ENCODE results near the gene CA9.

The CA9 gene

GRCh38 chr9:35719546-35719945 lies 45.8 kb downstream of the CA9 start:
- H3K4me3 ChIP-seq (ENCODE audit: control insufficient read depth in 1 of 7, extremely low read depth in 1 of 7, insufficient read depth in 4 of 7, low read depth in 2 of 7, low read length in 6 of 7): no peak overlapping the region
- no peaks in the 10 kb centered on the region for H3K4me1 ChIP-seq (ENCODE audit: control extremely low read depth in 1 of 4, control insufficient read depth in 4 of 4, insufficient read depth in 4 of 4, low read length in 3 of 4)
- CTCF ChIA-PET: interaction anchor here (11.1 to 13.4 kb wide), 2 partner anchors 9 to 24 kb away, joined by 86 to 94 read pairs; partner anchors contain the start of genes CREB3 and TLN1
- H3K27ac ChIP-seq (ENCODE audit: insufficient read depth in 1 of 2, low read depth in 1 of 2, low read length in 2 of 2, poor library complexity in 1 of 2, severe bottlenecking in 2 of 2): no peak overlapping the region
- POLR2A ChIA-PET: no interaction called here
- DNase-seq: no peak
- WGBS (ENCODE audit: insufficient coverage): 100% methylated on average over 3 of the region's 4 CpGs
- H3K36me3 ChIP-seq (ENCODE audit: control insufficient read depth in 4 of 4, insufficient read depth in 4 of 4, low read length in 3 of 4): peaks cover 46 to 97% (median 82%) of the 10 kb centered on the region in 4 experiments
- H3K27me3 ChIP-seq (replicated peaks in 2 of 5; ENCODE audit: control insufficient read depth in 4 of 5, insufficient read depth in 5 of 5, low read length in 4 of 5): no peaks in the 10 kb centered on the region
- no peaks in the 10 kb centered on the region for H3K9me3 ChIP-seq (ENCODE audit: control extremely low read depth in 1 of 5, control insufficient read depth in 4 of 5, insufficient read depth in 2 of 5, low read depth in 1 of 5, low read length in 4 of 5)

- Histone ChIP-seq H3K36me3 (ENCODE audit: control insufficient read depth in 4 of 4, insufficient read depth in 4 of 4, low read length in 3 of 4) (peaks cover 29 to 71% (median 60%) of the 10 kb centered on the region in 4 experiments), H3K4me1 (ENCODE audit: control extremely low read depth in 1 of 4, control insufficient read depth in 4 of 4, insufficient read depth in 4 of 4, low read length in 3 of 4) (peaks cover 9 to 25% (median 23%) of the 10 kb centered on the region in 4 experiments), H3K4me3 (ENCODE audit: control insufficient read depth in 1 of 7, extremely low read depth in 1 of 7, insufficient read depth in 4 of 7, low read depth in 2 of 7, low read length in 6 of 7) (no peak overlapping the region), H3K9me3 (ENCODE audit: control extremely low read depth in 1 of 5, control insufficient read depth in 4 of 5, insufficient read depth in 2 of 5, low read depth in 1 of 5, low read length in 4 of 5) (no peaks in the 10 kb centered on the region), H3K27ac (ENCODE audit: insufficient read depth in 1 of 2, low read depth in 1 of 2, low read length in 2 of 2, poor library complexity in 1 of 2, severe bottlenecking in 2 of 2) (no peak overlapping the region), H3K27me3 (replicated peaks in 2 of 5; ENCODE audit: control insufficient read depth in 4 of 5, insufficient read depth in 5 of 5, low read length in 4 of 5) (no peaks in the 10 kb centered on the region)
- WGBS (ENCODE audit: insufficient coverage): 100% methylated on average over 2 of the region's 2 CpGs
- CTCF ChIA-PET: interaction anchor here (1.0 to 13.4 kb wide), 4 partner anchors 8 to 28 kb away, joined by 3 to 190 read pairs (median 48); partner anchors contain the start of genes CREB3, GBA2, RGP1 and TLN1
- POLR2A ChIA-PET: no interaction called here
- no peak for DNase-seq
Observed at GRCh38 chr9:35723426-35723825, 49.7 kb downstream of the CA9 start.

- H3K9me3 ChIP-seq (ENCODE audit: control extremely low read depth in 1 of 5, control insufficient read depth in 4 of 5, insufficient read depth in 2 of 5, low read depth in 1 of 5, low read length in 4 of 5): no peaks in the 10 kb centered on the region
- peaks cover 29 to 66% (median 56%) of the 10 kb centered on the region in 4 experiments for H3K36me3 ChIP-seq (ENCODE audit: control insufficient read depth in 4 of 4, insufficient read depth in 4 of 4, low read length in 3 of 4)
- ChIA-PET CTCF (interaction anchor here (1.0 to 13.4 kb wide), 5 partner anchors 8 to 28 kb away, joined by 3 to 190 read pairs (median 86); partner anchors contain the start of genes CREB3, GBA2, RGP1 and TLN1), POLR2A (no interaction called here)
- DNase-seq: no peak
- no peak overlapping the region for H3K4me3 ChIP-seq (ENCODE audit: control insufficient read depth in 1 of 7, extremely low read depth in 1 of 7, insufficient read depth in 4 of 7, low read depth in 2 of 7, low read length in 6 of 7)
- 100% methylated on average over 2 of the region's 8 CpGs for WGBS (ENCODE audit: insufficient coverage)
- H3K4me1 ChIP-seq (ENCODE audit: control extremely low read depth in 1 of 4, control insufficient read depth in 4 of 4, insufficient read depth in 4 of 4, low read length in 3 of 4): peaks cover 14 to 30% (median 28%) of the 10 kb centered on the region in 4 experiments
- H3K27me3 ChIP-seq (replicated peaks in 2 of 5; ENCODE audit: control insufficient read depth in 4 of 5, insufficient read depth in 5 of 5, low read length in 4 of 5): no peaks in the 10 kb centered on the region
- H3K27ac ChIP-seq (ENCODE audit: insufficient read depth in 1 of 2, low read depth in 1 of 2, low read length in 2 of 2, poor library complexity in 1 of 2, severe bottlenecking in 2 of 2): no peak overlapping the region
Observed at GRCh38 chr9:35723908-35724307, 50.2 kb downstream of the CA9 start.

GRCh38 chr9:35725362-35725761 lies 51.6 kb downstream of the CA9 start:
- 99% methylated on average over 11 of the region's 11 CpGs for WGBS (ENCODE audit: insufficient coverage)
- CTCF ChIA-PET: interaction anchor here (0.8 to 11.2 kb wide), 10 partner anchors 10 to 79 kb away, joined by 3 to 190 read pairs (median 11); partner anchors contain the start of genes GBA2 and RGP1

GRCh38 chr9:35726931-35727330 lies 53.2 kb downstream of the CA9 start:
- 0% methylated on average over 2 of the region's 3 CpGs for WGBS (ENCODE audit: insufficient coverage)
- DNase-seq: peak; percentile 83 to 93 (median 91)
- ChIA-PET POLR2A (interaction anchor here (0.6 to 2.0 kb wide), 2 partner anchors 12 to 251 kb away, joined by 3 to 7 read pairs; no protein-coding TSS in a partner anchor), CTCF (interaction anchor here (0.6 to 11.2 kb wide), 21 partner anchors 12 to 155 kb away, joined by 3 to 190 read pairs (median 9); partner anchors contain the start of genes GBA2 and RGP1)
- Histone ChIP-seq H3K36me3 (ENCODE audit: control insufficient read depth in 4 of 4, insufficient read depth in 4 of 4, low read length in 3 of 4) (peaks cover 16 to 36% (median 30%) of the 10 kb centered on the region in 4 experiments), H3K27me3 (replicated peaks in 2 of 5; ENCODE audit: control insufficient read depth in 4 of 5, insufficient read depth in 5 of 5, low read length in 4 of 5) (no peaks in the 10 kb centered on the region), H3K4me1 (ENCODE audit: control extremely low read depth in 1 of 4, control insufficient read depth in 4 of 4, insufficient read depth in 4 of 4, low read length in 3 of 4) (peaks cover 38 to 56% (median 55%) of the 10 kb centered on the region in 4 experiments), H3K9me3 (ENCODE audit: control extremely low read depth in 1 of 5, control insufficient read depth in 4 of 5, insufficient read depth in 2 of 5, low read depth in 1 of 5, low read length in 4 of 5) (no peaks in the 10 kb centered on the region), H3K27ac (ENCODE audit: insufficient read depth in 1 of 2, low read depth in 1 of 2, low read length in 2 of 2, poor library complexity in 1 of 2, severe bottlenecking in 2 of 2) (peak overlapping the region; percentile 69 to 94), H3K4me3 (ENCODE audit: control insufficient read depth in 1 of 7, extremely low read depth in 1 of 7, insufficient read depth in 4 of 7, low read depth in 2 of 7, low read length in 6 of 7) (peak overlapping the region; percentile 8 to 97 (median 62))

More at GRCh38 chr9:35725362-35725761, 51.6 kb downstream of the CA9 start:
- no peaks in the 10 kb centered on the region for H3K27me3 ChIP-seq (replicated peaks in 2 of 5; ENCODE audit: control insufficient read depth in 4 of 5, insufficient read depth in 5 of 5, low read length in 4 of 5)
- no peak for DNase-seq
- no peak overlapping the region for H3K4me3 ChIP-seq (ENCODE audit: control insufficient read depth in 1 of 7, extremely low read depth in 1 of 7, insufficient read depth in 4 of 7, low read depth in 2 of 7, low read length in 6 of 7)
- POLR2A ChIA-PET: interaction anchor here (0.7 kb wide), 1 partner anchor 34 kb away, joined by 3 read pairs; no protein-coding TSS in a partner anchor
- H3K27ac ChIP-seq (ENCODE audit: insufficient read depth in 1 of 2, low read depth in 1 of 2, low read length in 2 of 2, poor library complexity in 1 of 2, severe bottlenecking in 2 of 2): no peak overlapping the region
- peaks cover 29 to 44% (median 42%) of the 10 kb centered on the region in 4 experiments for H3K4me1 ChIP-seq (ENCODE audit: control extremely low read depth in 1 of 4, control insufficient read depth in 4 of 4, insufficient read depth in 4 of 4, low read length in 3 of 4)
- H3K9me3 ChIP-seq (ENCODE audit: control extremely low read depth in 1 of 5, control insufficient read depth in 4 of 5, insufficient read depth in 2 of 5, low read depth in 1 of 5, low read length in 4 of 5): no peaks in the 10 kb centered on the region
- peaks cover 18 to 51% (median 42%) of the 10 kb centered on the region in 4 experiments for H3K36me3 ChIP-seq (ENCODE audit: control insufficient read depth in 4 of 4, insufficient read depth in 4 of 4, low read length in 3 of 4)

- 0% methylated on average over 2 of the region's 5 CpGs for WGBS (ENCODE audit: insufficient coverage)
- Histone ChIP-seq H3K27ac (ENCODE audit: insufficient read depth in 1 of 2, low read depth in 1 of 2, low read length in 2 of 2, poor library complexity in 1 of 2, severe bottlenecking in 2 of 2) (peak overlapping the region; percentile 69 to 94), H3K9me3 (ENCODE audit: control extremely low read depth in 1 of 5, control insufficient read depth in 4 of 5, insufficient read depth in 2 of 5, low read depth in 1 of 5, low read length in 4 of 5) (no peaks in the 10 kb centered on the region), H3K4me3 (ENCODE audit: control insufficient read depth in 1 of 7, extremely low read depth in 1 of 7, insufficient read depth in 4 of 7, low read depth in 2 of 7, low read length in 6 of 7) (peak overlapping the region in 6 of 7 experiments; percentile 58 to 97 (median 74)), H3K4me1 (ENCODE audit: control extremely low read depth in 1 of 4, control insufficient read depth in 4 of 4, insufficient read depth in 4 of 4, low read length in 3 of 4) (peaks cover 38 to 58% (median 57%) of the 10 kb centered on the region in 4 experiments), H3K36me3 (ENCODE audit: control insufficient read depth in 4 of 4, insufficient read depth in 4 of 4, low read length in 3 of 4) (peaks cover 12 to 29% (median 25%) of the 10 kb centered on the region in 4 experiments), H3K27me3 (replicated peaks in 2 of 5; ENCODE audit: control insufficient read depth in 4 of 5, insufficient read depth in 5 of 5, low read length in 4 of 5) (no peaks in the 10 kb centered on the region)
- ChIA-PET CTCF (interaction anchor here (0.6 to 11.2 kb wide), 27 partner anchors 13 to 154 kb away, joined by 3 to 190 read pairs (median 6); partner anchors contain the start of genes CCDC107, GBA2, RGP1 and RMRP), POLR2A (interaction anchor here (0.6 to 2.0 kb wide), 5 partner anchors 12 to 656 kb away, joined by 3 to 7 read pairs (median 4); partner anchors contain the start of genes CCDC107, RMRP, SPAG8 and VCP)
- peak; percentile 65 to 94 (median 89) for DNase-seq
Observed at GRCh38 chr9:35727676-35728040, 53.9 kb downstream of the CA9 start.
